ENCODE results near the gene AP1AR. TPM values are rescaled to one million over a fixed set of nuclear protein-coding genes. Genes with fewer than 3 reads are reported as not detected.

The AP1AR gene
- total and polyA plus RNA-seq, 2 of the 4 experiments (the other 2 are of a cell fraction) = 4.0 to 4.7 TPM

DNA sequence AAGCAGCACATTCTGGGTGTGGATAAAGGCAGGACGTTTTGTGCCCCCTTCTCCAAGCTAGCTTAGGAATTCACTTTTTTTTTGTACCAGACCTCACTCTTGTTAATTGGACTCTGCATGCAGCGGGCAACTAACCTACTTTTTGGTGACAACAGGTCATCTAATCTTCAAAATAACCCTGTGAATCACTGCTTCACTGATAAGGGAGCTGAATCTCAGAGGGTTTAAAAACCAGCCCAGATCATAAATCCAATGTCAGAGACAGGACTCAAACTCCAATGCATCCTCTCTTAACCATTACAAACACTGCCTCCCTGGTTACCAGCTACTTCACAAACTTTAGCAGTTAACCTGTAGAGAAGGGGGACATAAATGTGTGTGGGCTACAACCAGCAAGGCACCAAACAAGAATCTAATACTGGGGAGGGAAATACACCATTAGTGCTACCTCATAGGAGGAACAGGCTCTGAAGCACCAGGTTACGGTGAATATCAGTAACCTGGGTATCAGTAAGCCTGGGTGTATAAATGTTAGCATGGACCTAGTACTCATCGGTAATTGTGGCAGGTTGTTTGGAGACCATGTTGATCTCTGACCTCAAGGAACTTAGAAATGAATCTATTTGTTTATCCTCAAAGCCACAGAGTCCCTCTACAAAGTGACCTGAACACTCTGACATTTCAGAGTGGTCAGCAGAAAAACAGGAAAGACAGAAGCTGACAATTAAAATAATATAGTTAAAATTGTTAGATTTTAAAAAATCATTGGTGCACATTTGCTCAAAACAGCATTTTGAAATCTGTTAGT is 51.5 kb downstream of the AP1AR start:
- H2AFZ ChIP-seq (replicated peaks; ENCODE audit: low read length, poor library complexity) = no peak overlapping the region
- H3K27me3 ChIP-seq (ENCODE audit: control insufficient read depth, insufficient read depth, low read length) = no peaks in the 10 kb centered on the region
- H2BK15ac ChIP-seq (ENCODE audit: low read depth, low read length) = no peak overlapping the region
- intact Hi-C loops (cut with micrococcal nuclease) (loop anchor here (5.0 kb wide), 1 partner anchor 51 kb away; the partner anchor contains the start of gene AP1AR), dilution Hi-C loops (cut with HindIII; ENCODE audit: low sequenced_read_pairs, unreplicated experiment) (no loop called here), in situ Hi-C loops (cut with MboI; ENCODE audit: low sequenced_read_pairs) (no loop called here)
- H4K91ac ChIP-seq (ENCODE audit: insufficient read depth, low read depth, low read length) = no peak overlapping the region
- H3K9me3 ChIP-seq (ENCODE audit: control insufficient read depth, insufficient read depth, low read length) = no peaks in the 10 kb centered on the region
- no peak overlapping the region for H2BK120ac ChIP-seq (ENCODE audit: low read depth, low read length)
- POLR2A ChIA-PET (ENCODE audit: unreplicated experiment) = no interaction called here
- H3K4me1 ChIP-seq (ENCODE audit: control insufficient read depth, insufficient read depth, low read length) = peaks cover 7% of the 10 kb centered on the region; the same call in 1 of the 2 replicates
- H3K79me1 ChIP-seq (ENCODE audit: low read depth in 1 of 2, low read length in 2 of 2) = peaks cover 2 to 23% of the 10 kb centered on the region in 2 experiments; a peak in 3 of 4 replicates
- H2BK5ac ChIP-seq (ENCODE audit: low read depth, low read length, poor library complexity, severe bottlenecking) = no peak overlapping the region
- H3K4me3 ChIP-seq (ENCODE audit: insufficient read depth, low read depth, low read length) = no peak overlapping the region
- H3K56ac ChIP-seq (ENCODE audit: extremely low read depth, insufficient read depth, low read length) = no peak overlapping the region
- H3K36me3 ChIP-seq (ENCODE audit: control insufficient read depth, insufficient read depth, low read length) = no peaks in the 10 kb centered on the region
- H3K4me2 ChIP-seq (ENCODE audit: low read depth, low read length) = no peak overlapping the region
- no peak overlapping the region for H3K14ac ChIP-seq (replicated peaks; ENCODE audit: low read depth, low read length)
- H4K5ac ChIP-seq (ENCODE audit: low read depth, low read length) = no peak overlapping the region
- no peaks in the 10 kb centered on the region for H4K20me1 ChIP-seq (ENCODE audit: insufficient read depth, low read length)
- ATAC-seq (ENCODE audit: low read depth) (no peak), DNase-seq (no peak)
- H4K8ac ChIP-seq (ENCODE audit: low read depth in 2 of 2, low read length in 2 of 2) = no peak overlapping the region
- H3K27ac ChIP-seq (ENCODE audit: insufficient read depth, low read length) = no peak overlapping the region
- no peak overlapping the region for H2AK9ac ChIP-seq (replicated peaks; ENCODE audit: low read depth, low read length, poor library complexity)
- H3K18ac ChIP-seq (ENCODE audit: low read depth, low read length) = no peak overlapping the region
- H3K23ac ChIP-seq (ENCODE audit: low read depth, low read length) = peak overlapping the region; percentile 24; the same call in 1 of the 2 replicates
- TF ChIP-seq RFX5 (IDR thresholded peaks at IDR 0.05; ENCODE audit: low read depth, low read length) = no peak
- TF ChIP-seq, protein P1, sequence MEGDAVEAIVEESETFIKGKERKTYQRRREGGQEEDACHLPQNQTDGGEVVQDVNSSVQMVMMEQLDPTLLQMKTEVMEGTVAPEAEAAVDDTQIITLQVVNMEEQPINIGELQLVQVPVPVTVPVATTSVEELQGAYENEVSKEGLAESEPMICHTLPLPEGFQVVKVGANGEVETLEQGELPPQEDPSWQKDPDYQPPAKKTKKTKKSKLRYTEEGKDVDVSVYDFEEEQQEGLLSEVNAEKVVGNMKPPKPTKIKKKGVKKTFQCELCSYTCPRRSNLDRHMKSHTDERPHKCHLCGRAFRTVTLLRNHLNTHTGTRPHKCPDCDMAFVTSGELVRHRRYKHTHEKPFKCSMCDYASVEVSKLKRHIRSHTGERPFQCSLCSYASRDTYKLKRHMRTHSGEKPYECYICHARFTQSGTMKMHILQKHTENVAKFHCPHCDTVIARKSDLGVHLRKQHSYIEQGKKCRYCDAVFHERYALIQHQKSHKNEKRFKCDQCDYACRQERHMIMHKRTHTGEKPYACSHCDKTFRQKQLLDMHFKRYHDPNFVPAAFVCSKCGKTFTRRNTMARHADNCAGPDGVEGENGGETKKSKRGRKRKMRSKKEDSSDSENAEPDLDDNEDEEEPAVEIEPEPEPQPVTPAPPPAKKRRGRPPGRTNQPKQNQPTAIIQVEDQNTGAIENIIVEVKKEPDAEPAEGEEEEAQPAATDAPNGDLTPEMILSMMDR (conservative IDR thresholded peaks at IDR 0.05; ENCODE audit: low read depth, low read length) = no peak
- no peak for TF ChIP-seq NFE2L2 (IDR thresholded peaks at IDR 0.05; ENCODE audit: low read depth, low read length)
- no peak for TF ChIP-seq MXI1 (IDR thresholded peaks at IDR 0.05; ENCODE audit: borderline replicate concordance, low read depth, low read length)
- TF ChIP-seq MAFK (IDR thresholded peaks at IDR 0.05; ENCODE audit: low read depth, low read length) = no peak
- TF ChIP-seq ELK1 (IDR thresholded peaks at IDR 0.05; ENCODE audit: borderline replicate concordance, low read depth, low read length) = no peak
- no peak for TF ChIP-seq FOS (IDR thresholded peaks at IDR 0.05; ENCODE audit: low read depth, low read length)
- no peak for TF ChIP-seq RAD21 (IDR thresholded peaks at IDR 0.05; ENCODE audit: low read length)
- no peak for TF ChIP-seq CHD1 (IDR thresholded peaks at IDR 0.05; ENCODE audit: low read depth, low read length)
- no peak for TF ChIP-seq POLR2A (IDR thresholded peaks at IDR 0.05; ENCODE audit: low read depth, low read length)
- TF ChIP-seq, protein P2, sequence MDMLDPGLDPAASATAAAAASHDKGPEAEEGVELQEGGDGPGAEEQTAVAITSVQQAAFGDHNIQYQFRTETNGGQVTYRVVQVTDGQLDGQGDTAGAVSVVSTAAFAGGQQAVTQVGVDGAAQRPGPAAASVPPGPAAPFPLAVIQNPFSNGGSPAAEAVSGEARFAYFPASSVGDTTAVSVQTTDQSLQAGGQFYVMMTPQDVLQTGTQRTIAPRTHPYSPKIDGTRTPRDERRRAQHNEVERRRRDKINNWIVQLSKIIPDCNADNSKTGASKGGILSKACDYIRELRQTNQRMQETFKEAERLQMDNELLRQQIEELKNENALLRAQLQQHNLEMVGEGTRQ (IDR thresholded peaks at IDR 0.05; ENCODE audit: low read depth, low read length) = no peak
- TF ChIP-seq BHLHE40 (IDR thresholded peaks at IDR 0.05; ENCODE audit: low read depth, low read length) = no peak
- TF ChIP-seq CEBPB (IDR thresholded peaks at IDR 0.05; ENCODE audit: low read depth, low read length) = no peak
- no peak for TF ChIP-seq RCOR1 (IDR thresholded peaks at IDR 0.05; ENCODE audit: insufficient replicate concordance, low read length)
- no peak overlapping the region for H3K4ac ChIP-seq (ENCODE audit: low read depth, low read length)
- CTCF ChIA-PET = interaction anchor here (1.2 to 1.5 kb wide), 2 partner anchors 16 to 38 kb away, joined by 3 to 4 read pairs; no protein-coding TSS in a partner anchor
- H3K9ac ChIP-seq (ENCODE audit: low read depth, low read length) = no peak overlapping the region
- WGBS, 2 experiments (ENCODE audit: extremely low coverage in 2 of 2, insufficient read length in 1 of 2) = no CpG with 5 or more reads among the region's 4 CpGs
- H3K9me1 ChIP-seq (ENCODE audit: insufficient read depth, low read length) = no peaks in the 10 kb centered on the region
- H2BK20ac ChIP-seq (ENCODE audit: low read depth, low read length) = no peak overlapping the region
- no peak overlapping the region for H2AK5ac ChIP-seq (ENCODE audit: low read depth, low read length)
- BruUV-seq (replicated peaks) = no TSS peak

All from IMR-90 (cell line).